Measurements from ENCODE around the gene RBM33. TPM values are rescaled to one million over a fixed set of nuclear protein-coding genes. Genes with fewer than 3 reads are reported as not detected.

The RBM33 gene
- total RNA-seq, 1 experiment from 2014 or later = 80.5 TPM

DNA sequence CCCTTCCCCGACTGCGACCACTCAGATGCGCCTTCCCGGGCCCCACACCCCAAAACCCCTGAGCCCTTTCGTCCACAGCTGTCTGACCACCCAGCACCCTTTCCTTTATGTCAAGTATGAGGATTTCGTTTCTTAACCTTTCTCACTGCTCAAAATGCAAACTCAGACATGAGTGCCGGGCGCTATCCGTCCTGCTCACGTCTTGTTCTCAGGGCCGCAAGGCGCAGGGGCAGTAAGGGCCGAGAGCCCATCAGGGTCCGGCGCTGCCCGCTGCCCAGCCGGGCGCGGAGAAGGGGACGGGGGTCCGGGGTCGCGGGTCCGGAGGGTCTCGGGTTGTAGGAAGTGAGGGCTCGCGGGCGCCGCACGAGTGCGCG, 670 bp upstream of the RBM33 start:
- no peaks in the 10 kb centered on the region for H3K27me3 Mint-ChIP-seq (ENCODE audit: insufficient read depth, unreplicated experiment)
- TF ChIP-seq, protein P1, sequence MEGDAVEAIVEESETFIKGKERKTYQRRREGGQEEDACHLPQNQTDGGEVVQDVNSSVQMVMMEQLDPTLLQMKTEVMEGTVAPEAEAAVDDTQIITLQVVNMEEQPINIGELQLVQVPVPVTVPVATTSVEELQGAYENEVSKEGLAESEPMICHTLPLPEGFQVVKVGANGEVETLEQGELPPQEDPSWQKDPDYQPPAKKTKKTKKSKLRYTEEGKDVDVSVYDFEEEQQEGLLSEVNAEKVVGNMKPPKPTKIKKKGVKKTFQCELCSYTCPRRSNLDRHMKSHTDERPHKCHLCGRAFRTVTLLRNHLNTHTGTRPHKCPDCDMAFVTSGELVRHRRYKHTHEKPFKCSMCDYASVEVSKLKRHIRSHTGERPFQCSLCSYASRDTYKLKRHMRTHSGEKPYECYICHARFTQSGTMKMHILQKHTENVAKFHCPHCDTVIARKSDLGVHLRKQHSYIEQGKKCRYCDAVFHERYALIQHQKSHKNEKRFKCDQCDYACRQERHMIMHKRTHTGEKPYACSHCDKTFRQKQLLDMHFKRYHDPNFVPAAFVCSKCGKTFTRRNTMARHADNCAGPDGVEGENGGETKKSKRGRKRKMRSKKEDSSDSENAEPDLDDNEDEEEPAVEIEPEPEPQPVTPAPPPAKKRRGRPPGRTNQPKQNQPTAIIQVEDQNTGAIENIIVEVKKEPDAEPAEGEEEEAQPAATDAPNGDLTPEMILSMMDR (IDR thresholded peaks at IDR 0.05; ENCODE audit: unreplicated experiment) = no peak
- DNase-seq (ENCODE audit: unreplicated experiment) = peak; percentile 19
- peaks cover 20% of the 10 kb centered on the region for H3K4me1 Mint-ChIP-seq (ENCODE audit: insufficient read depth, unreplicated experiment)
- peaks cover 13% of the 10 kb centered on the region for H3K9me3 Mint-ChIP-seq (ENCODE audit: unreplicated experiment)
- no TSS peak for BruUV-seq (replicated peaks)
- CTCF ChIA-PET = interaction anchor here (0.6 to 1.3 kb wide), 3 partner anchors 41 to 263 kb away, joined by 3 read pairs; no protein-coding TSS in a partner anchor
- intact Hi-C loops (cut with micrococcal nuclease) = loop anchor here (2.0 kb wide), 2 partner anchors 23 to 87 kb away; no protein-coding TSS in a partner anchor
- peak overlapping the region; percentile 78 for H3K4me3 Mint-ChIP-seq (ENCODE audit: unreplicated experiment)
- H3K27ac Mint-ChIP-seq (ENCODE audit: low read depth, unreplicated experiment) = peak overlapping the region; percentile 93
- POLR2A ChIA-PET = interaction anchor here (0.7 to 2.0 kb wide), 17 partner anchors 9 to 345 kb away, joined by 3 to 20 read pairs (median 5); no protein-coding TSS in a partner anchor
- peaks cover 13% of the 10 kb centered on the region for H3K36me3 Mint-ChIP-seq (ENCODE audit: insufficient read depth, unreplicated experiment)

DNA sequence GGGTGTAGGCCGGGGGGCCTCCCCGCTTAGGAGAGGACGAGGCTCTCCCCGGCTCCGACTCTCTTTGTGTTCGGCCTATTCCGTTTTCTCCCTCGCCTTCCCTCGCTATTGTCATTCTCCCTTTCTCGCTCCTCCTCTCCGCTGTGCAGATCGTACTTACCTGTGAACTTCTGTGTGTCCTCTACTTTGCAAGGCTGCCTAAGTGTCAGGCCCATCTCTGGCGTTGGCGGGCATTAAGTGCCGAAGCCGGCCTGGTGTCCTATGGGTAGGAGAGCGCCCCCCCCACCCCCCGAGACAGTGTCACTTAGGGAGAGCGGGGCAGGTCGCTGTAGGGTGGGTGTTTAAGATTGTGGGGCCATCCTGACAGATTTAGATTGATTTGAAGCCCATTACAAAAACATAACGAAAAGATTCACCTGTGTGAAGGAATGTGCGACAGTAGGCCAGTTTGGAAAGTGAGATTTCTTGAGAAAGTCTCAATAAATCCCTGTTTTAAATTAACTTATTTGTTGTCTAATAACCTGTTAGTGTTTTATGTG, 579 bp downstream of the RBM33 start:
- TF ChIP-seq, protein P1 (IDR thresholded peaks at IDR 0.05; ENCODE audit: unreplicated experiment) = no peak
- peak overlapping the region; percentile 78 for H3K4me3 Mint-ChIP-seq (ENCODE audit: unreplicated experiment)
- ChIA-PET POLR2A (interaction anchor here (0.6 to 2.0 kb wide), 10 partner anchors 8 to 415 kb away, joined by 3 to 20 read pairs (median 4); no protein-coding TSS in a partner anchor), CTCF (interaction anchor here (1.0 to 1.3 kb wide), 3 partner anchors 39 to 264 kb away, joined by 3 read pairs; no protein-coding TSS in a partner anchor)
- H3K9me3 Mint-ChIP-seq (ENCODE audit: unreplicated experiment) = peaks cover 21% of the 10 kb centered on the region
- peaks cover 14% of the 10 kb centered on the region for H3K36me3 Mint-ChIP-seq (ENCODE audit: insufficient read depth, unreplicated experiment)
- H3K27me3 Mint-ChIP-seq (ENCODE audit: insufficient read depth, unreplicated experiment) = no peaks in the 10 kb centered on the region
- peaks cover 24% of the 10 kb centered on the region for H3K4me1 Mint-ChIP-seq (ENCODE audit: insufficient read depth, unreplicated experiment)
- DNase-seq (ENCODE audit: unreplicated experiment) = peak; percentile 42
- intact Hi-C loops (cut with micrococcal nuclease) = loop anchor here (2.0 to 5.0 kb wide), 3 partner anchors 22 to 86 kb away; no protein-coding TSS in a partner anchor
- H3K27ac Mint-ChIP-seq (ENCODE audit: low read depth, unreplicated experiment) = peak overlapping the region; percentile 93
- no TSS peak for BruUV-seq (replicated peaks)

- POLR2A ChIA-PET = no interaction called here
- Mint-ChIP-seq H3K9me3 (ENCODE audit: unreplicated experiment) (peaks cover 17% of the 10 kb centered on the region), H3K27ac (ENCODE audit: low read depth, unreplicated experiment) (peak overlapping the region; percentile 93), H3K4me3 (ENCODE audit: unreplicated experiment) (peak overlapping the region; percentile 78), H3K4me1 (ENCODE audit: insufficient read depth, unreplicated experiment) (peaks cover 29% of the 10 kb centered on the region), H3K36me3 (ENCODE audit: insufficient read depth, unreplicated experiment) (peaks cover 19% of the 10 kb centered on the region), H3K27me3 (ENCODE audit: insufficient read depth, unreplicated experiment) (no peaks in the 10 kb centered on the region)
- no peak for DNase-seq (ENCODE audit: unreplicated experiment)
- TF ChIP-seq, protein P1 (IDR thresholded peaks at IDR 0.05; ENCODE audit: unreplicated experiment) = no peak
- intact Hi-C loops (cut with micrococcal nuclease) = loop anchor here (2.0 to 5.0 kb wide), 3 partner anchors 21 to 85 kb away; no protein-coding TSS in a partner anchor
- CTCF ChIA-PET = no interaction called here
- no TSS peak for BruUV-seq (replicated peaks)
These were observed 1.2 kb downstream of the RBM33 start for GRCh38 chr7:155645662-155646061.

DNA sequence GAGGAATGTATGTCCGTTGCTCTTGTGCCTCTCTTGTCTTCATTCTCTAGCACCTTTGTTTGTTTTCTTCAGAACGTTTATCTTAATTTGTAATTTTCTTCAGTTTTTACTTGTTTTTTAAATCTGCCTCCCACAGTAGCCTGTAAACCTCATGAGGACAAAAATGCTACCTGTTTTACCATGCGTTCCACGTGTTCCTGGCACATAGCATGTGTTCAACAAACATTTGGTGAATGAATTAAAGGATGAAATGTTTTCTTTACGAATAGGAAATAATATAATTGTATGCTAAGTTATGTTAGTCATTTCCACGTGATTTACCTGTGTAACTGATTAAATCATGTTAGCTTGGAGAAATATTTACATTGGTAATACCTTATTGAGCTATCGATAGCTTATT, 2.2 kb downstream of the RBM33 start:
- H3K36me3 Mint-ChIP-seq (ENCODE audit: insufficient read depth, unreplicated experiment) = peaks cover 11% of the 10 kb centered on the region
- peak overlapping the region; percentile 78 for H3K4me3 Mint-ChIP-seq (ENCODE audit: unreplicated experiment)
- H3K27me3 Mint-ChIP-seq (ENCODE audit: insufficient read depth, unreplicated experiment) = no peaks in the 10 kb centered on the region
- peaks cover 16% of the 10 kb centered on the region for H3K9me3 Mint-ChIP-seq (ENCODE audit: unreplicated experiment)
- CTCF ChIA-PET = no interaction called here
- TF ChIP-seq, protein P1 (IDR thresholded peaks at IDR 0.05; ENCODE audit: unreplicated experiment) = no peak
- peak overlapping the region; percentile 93 for H3K27ac Mint-ChIP-seq (ENCODE audit: low read depth, unreplicated experiment)
- BruUV-seq (replicated peaks) = no TSS peak
- POLR2A ChIA-PET = interaction anchor here (0.6 to 0.7 kb wide), 2 partner anchors 13 to 57 kb away, joined by 3 to 4 read pairs; no protein-coding TSS in a partner anchor
- peaks cover 29% of the 10 kb centered on the region for H3K4me1 Mint-ChIP-seq (ENCODE audit: insufficient read depth, unreplicated experiment)
- no peak for DNase-seq (ENCODE audit: unreplicated experiment)
- intact Hi-C loops (cut with micrococcal nuclease) = loop anchor here (5.0 kb wide), 1 partner anchor 49 kb away; no protein-coding TSS in a partner anchor

Data from MCF 10A (cell line).